Choroid plexus epithelial cell (primary cell): ENCODE measurements around the gene CLTA.

Experiments
- DNase-seq: peaks from one replicate; pipeline ENCODE4 v3.0.0-alpha.2; 2010; ENCODE audit warnings: low read depth
- H3K4me3 ChIP-seq: 2 replicates; pipeline ENCODE4 v1.5.1; 2011; ENCODE audit warnings: low read depth, mild to moderate bottlenecking, control low read depth, low read length, moderate library complexity
- TF ChIP-seq, protein P1 (sequence below): conservative IDR thresholded peaks from 2 replicates; pipeline ENCODE4 v1.5.1; 2011; ENCODE audit warnings: low read depth, mild to moderate bottlenecking, control low read depth, inconsistent platforms, low read length, moderate library complexity

CLTA gene

DNA sequence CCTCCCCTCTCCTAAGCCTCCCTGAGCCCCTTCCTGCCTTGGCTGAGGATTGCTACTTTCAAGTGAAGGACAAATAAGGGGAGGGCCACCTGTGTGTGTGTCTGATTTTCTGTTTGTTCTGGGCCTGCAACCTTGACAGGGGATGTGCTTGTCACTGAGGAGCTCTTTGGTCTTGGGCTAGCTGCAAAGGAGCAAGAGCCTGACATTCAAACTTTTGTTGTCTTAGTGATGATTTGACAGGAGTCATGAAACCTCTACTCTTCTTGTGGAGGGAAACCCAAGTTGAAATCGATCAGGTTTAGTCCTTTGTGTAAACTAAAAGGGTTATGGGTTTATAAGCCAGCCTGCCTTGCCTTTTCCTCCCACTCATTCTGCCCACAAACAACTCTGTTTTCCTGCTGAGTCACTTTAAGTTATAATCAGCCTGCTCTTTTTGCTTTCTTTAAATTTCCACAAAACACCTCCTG is 16.9 kb downstream of the CLTA start:
- H3K4me3 ChIP-seq: no peak overlapping the region
- DNase-seq: peak; percentile 47
- TF ChIP-seq, protein P1, sequence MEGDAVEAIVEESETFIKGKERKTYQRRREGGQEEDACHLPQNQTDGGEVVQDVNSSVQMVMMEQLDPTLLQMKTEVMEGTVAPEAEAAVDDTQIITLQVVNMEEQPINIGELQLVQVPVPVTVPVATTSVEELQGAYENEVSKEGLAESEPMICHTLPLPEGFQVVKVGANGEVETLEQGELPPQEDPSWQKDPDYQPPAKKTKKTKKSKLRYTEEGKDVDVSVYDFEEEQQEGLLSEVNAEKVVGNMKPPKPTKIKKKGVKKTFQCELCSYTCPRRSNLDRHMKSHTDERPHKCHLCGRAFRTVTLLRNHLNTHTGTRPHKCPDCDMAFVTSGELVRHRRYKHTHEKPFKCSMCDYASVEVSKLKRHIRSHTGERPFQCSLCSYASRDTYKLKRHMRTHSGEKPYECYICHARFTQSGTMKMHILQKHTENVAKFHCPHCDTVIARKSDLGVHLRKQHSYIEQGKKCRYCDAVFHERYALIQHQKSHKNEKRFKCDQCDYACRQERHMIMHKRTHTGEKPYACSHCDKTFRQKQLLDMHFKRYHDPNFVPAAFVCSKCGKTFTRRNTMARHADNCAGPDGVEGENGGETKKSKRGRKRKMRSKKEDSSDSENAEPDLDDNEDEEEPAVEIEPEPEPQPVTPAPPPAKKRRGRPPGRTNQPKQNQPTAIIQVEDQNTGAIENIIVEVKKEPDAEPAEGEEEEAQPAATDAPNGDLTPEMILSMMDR: no peak

DNA sequence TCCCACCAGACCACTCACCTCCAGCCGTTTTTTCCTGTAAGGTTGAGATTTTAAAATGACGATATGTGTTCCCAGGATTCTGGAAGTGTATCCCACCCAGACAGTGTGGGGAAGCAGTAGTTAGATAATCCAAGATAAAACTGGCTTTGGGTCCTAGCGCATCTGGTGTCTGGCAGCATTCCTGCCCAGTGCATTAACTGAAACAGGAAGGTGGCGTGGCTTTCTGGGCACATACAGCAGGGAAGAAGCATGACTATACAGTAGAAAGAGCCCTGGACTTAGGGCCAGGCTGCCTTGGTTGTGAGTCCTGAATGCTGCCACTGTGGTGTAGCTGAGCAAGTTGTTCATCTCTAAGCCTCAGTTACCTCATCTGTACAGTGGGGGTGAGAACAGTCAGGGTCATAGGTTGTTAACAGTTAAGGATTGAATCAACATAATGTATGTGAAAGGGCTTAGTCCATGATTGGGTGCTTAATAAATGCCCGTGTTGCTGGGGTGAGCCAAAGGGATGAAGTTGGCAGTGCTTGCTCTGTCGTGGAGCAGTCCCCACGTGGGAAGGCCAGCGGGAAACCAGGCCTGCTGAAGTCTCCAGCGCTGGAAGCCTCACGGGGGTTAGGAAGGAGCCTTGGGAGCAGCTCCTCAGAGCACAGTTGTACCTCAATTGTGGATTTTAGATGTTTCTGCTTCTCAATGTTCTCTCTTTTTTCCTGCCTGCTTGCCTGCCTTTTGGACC is 18.0 kb downstream of the CLTA start:
- no peak for DNase-seq
- TF ChIP-seq, protein P1: no peak
- no peak overlapping the region for H3K4me3 ChIP-seq

DNA sequence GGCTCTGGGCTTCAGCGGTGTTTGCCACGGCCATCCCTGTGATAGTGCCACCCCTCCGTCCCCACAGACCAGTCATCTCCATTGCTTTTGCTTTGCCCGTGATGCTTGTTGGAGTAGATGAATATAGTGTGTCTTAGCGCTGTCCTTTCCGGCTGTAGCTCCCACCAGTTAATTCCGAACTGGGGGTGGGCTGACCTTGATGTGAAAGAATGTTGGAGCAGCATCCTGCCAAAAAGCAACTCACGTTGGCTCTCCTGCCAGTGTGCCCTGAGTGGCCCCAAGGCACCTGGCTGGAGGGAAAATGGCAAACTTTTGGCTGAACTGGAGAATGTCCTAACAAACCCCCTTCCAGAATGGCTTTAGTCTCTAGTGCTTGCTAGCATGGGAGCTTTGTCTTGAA is 20.0 kb downstream of the CLTA start:
- no peak overlapping the region for H3K4me3 ChIP-seq
- TF ChIP-seq, protein P1: no peak
- no peak for DNase-seq

DNA sequence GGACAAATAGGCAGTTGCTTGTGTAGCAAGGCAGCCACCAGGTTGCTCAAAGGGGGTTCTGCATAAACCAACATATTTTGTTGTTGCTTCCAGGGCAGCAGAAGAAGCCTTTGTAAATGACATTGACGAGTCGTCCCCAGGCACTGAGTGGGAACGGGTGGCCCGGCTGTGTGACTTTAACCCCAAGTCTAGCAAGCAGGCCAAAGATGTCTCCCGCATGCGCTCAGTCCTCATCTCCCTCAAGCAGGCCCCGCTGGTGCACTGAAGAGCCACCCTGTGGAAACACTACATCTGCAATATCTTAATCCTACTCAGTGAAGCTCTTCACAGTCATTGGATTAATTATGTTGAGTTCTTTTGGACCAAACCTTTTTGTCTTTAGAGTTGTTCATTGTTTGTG is 20.8 kb downstream of the CLTA start:
- TF ChIP-seq, protein P1: no peak

DNA sequence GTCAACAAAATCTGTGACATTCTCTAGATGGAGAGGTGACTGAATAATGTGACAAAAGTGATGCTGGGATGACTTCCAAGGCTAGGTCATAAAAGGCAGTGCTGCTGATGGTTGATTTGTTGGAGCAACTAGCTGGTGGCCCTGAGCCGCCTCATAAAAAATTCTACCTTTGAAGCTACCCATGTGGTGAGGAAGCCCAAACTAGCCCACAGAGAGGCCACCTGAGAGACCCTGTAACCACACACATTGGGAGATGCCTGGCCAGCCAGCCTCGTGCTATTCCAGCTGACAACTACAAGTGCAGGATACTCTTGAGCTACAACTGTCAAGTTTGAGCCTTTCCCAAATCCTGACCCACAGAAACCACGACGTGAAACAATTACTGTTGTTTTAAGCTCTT is 22.7 kb downstream of the CLTA start:
- H3K4me3 ChIP-seq: no peak overlapping the region
- TF ChIP-seq, protein P1: no peak
- no peak for DNase-seq

More for the DNA sequence above, 20.8 kb downstream of the CLTA start:
- no peak overlapping the region for H3K4me3 ChIP-seq
- no peak for DNase-seq

DNA sequence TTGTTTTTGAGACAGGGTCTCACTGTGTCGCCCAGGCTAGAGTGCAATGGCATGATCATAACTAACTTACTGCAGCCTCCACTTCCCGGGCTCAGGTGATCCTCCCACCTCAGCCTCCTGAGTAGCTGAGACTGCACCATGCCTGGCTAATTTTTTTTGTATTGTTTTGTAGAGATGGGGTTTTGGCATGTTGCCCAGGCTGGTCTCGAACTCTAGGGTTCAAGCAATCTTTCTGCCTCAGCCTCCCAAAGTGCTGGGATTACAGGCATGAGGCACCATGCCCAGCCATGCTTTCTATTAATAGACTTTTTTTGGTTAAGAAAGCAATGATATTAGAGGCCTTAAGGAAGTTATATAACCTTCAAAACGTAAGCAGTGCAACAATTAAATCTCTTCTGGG is 23.3 kb downstream of the CLTA start:
- TF ChIP-seq, protein P1: no peak
- H3K4me3 ChIP-seq: no peak overlapping the region
- no peak for DNase-seq

DNA sequence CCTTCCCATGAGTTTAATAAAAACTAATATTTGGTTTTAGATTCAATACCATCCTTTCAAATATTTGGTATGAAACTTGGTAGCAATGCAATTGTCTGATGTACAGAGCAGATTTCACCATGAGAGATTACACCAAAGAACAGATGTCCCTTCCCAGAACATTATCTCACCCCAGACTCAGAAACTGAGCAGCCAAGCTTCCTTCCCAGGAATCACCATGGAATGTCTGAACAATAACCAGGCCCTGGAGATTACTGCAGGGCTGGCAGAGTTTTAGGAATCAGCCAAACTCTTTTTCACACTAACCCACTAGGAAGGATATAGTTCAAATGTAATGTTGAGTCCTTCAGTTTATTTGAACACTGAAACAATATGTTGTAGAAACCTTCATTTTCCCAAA is 23.9 kb downstream of the CLTA start:
- DNase-seq: peak; percentile 33
- TF ChIP-seq, protein P1: no peak
- no peak overlapping the region for H3K4me3 ChIP-seq
